ENCODE measurements around the gene GNS.

DNA sequence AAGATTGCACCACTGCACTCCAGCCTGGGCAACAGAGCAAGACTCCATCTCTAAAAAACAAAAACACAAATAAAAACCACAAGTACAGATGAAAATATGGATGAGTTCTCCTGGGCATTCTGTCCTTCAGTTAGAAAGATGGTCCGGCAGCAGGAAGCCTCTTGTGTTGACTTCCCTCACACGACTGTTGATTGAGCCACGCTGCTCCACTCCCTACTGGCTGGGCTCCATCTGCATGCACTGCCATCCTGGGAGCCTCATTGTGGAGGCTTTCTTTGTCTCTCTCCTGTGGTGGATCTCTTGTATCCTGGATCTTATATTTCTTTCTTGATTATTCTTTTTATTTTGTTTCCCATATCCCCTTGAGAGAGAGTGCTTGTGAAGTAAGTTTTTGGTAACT lies 34.4 kb upstream of the GNS start:
- TF ChIP-seq TAF1 (IDR thresholded peaks at IDR 0.05; ENCODE audit: low read depth) (no peak), REST (IDR thresholded peaks at IDR 0.05; ENCODE audit: low read depth) (no peak), TCF12 (IDR thresholded peaks at IDR 0.05; ENCODE audit: low read depth) (no peak)

All from Ishikawa (cell line).